Measurements from ENCODE around the gene LCTL.

Gene LCTL

DNA sequence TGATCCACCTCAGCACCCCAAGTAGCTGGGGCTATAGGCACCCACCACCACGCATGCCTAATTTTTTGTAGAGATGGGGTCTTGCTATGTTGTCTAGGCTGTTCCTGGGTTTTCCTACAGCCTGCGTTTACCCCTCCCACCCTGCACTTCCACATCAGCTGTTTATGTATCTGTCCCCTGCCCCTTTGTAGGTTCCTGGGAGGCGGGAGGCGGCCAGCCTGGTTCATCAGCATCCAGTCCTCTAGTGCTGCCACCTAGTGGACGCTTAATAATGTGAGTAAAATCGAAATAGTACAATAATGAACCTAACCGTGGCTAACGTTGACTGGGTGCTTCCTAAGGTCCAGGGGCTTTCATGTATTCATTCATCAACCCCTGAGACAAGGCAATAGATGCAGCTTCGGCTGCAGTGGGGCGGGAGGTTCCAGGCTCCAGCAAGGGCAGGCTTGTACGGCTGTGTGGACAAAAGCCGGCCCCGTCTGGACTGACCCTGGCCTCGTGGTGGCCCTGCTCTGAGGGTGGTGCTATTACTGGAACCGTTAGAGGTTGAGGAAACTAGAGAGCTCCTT is 1.2 kb upstream of the LCTL start:
- DNase-seq (ENCODE audit: low read depth, low spot score): peak; percentile 88

- DNase-seq (ENCODE audit: low read depth, low spot score): no peak
Observed at GRCh38 chr15:66565141-66565641, 607 bp downstream of the LCTL start.

DNA sequence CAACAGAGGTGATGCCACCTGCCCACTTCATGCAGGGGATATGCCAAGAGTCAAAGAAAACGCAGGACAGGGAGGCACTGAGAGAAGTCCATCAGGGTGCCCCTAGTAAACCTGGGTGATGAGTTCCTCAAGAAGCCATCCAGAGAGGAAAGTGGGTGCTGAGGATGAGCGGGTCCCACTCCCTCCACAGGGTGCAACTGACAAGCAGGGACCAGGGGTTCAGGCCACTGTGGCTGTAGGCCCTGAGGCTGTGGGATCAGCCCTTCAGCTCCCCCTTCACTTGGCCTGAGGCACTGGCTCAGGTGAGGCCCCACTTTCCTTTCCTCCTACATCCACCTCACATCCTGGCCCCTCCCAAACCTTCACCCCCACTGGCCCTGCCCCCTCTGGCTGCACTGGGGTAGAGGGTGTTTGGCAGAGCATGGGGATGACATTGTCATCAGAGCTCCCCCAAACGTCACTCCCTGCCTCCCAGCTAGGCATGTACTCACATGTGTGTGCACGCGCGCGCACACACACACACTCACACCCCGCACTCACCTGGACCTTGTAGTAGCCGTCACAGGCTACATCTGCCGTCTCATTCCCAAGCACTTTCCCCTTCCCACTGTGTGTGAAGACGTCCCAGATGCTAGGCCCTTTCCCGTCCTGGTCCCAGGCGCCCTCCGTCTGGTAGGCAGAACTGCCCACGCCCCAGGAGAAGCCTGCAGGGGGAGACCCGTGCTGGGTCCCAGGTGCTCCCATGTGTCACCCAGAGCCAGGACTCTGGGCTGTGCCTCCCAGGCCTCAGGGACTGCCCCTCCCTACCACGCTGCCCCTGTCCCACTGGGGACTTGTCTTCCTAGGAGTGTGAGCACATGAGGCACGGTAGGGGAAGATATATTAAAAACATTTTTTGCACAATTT is 1.4 kb downstream of the LCTL start:
- no peak for DNase-seq (ENCODE audit: low read depth, low spot score)

GRCh38 chr15:66563566-66564110 is 2.2 kb downstream of the LCTL start:
- DNase-seq (ENCODE audit: low read depth, low spot score): no peak

GRCh38 chr15:66563126-66563525 is 2.7 kb downstream of the LCTL start:
- no peak for DNase-seq (ENCODE audit: low read depth, low spot score)

GRCh38 chr15:66560856-66561525 is 4.8 kb downstream of the LCTL start:
- DNase-seq (ENCODE audit: low read depth, low spot score): no peak

DNA sequence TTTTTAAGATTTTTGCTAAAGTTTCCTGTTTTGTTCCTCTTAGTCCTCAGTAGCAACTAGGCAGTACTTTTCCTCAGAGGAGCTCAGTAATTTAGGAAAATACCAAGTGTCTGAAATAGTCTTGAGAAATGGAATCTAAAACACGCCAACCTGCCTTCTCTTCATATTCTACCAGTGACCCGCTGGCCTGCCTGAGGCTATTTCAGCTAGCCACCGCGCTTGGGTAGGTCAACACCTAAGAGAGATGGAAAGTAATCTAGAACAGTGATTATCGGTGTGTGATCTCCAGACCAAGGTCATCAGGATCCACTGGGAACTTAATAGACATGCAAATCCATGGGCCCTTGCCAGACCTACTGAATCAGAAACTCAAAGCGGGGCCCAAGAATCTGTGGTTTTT is 7.5 kb downstream of the LCTL start:
- DNase-seq (ENCODE audit: low read depth, low spot score): no peak

DNA sequence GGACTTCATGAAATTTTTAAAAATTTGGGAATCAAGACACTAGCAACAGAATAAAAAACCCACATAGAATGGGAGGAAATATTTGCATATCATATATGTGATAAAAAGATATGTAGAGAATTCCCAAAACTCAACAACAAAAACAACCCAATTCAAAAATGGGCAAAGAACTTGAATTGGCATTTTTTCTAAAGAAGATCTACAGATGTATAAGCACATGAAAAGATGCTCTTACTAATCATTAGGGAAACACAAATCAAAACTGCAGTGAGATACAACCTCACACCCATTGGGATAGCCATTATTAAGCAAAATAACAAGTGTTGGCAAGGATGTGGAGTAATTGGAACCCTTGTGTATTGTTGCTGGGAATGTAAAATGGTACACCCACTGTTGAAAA is 10.1 kb downstream of the LCTL start:
- DNase-seq (ENCODE audit: low read depth, low spot score): no peak

GRCh38 chr15:66545255-66545654 is 20.5 kb downstream of the LCTL start:
- DNase-seq (ENCODE audit: low read depth, low spot score): no peak

GRCh38 chr15:66542896-66543295 is 22.9 kb downstream of the LCTL start:
- no peak for DNase-seq (ENCODE audit: low read depth, low spot score)

GRCh38 chr15:66535056-66535455 is 30.7 kb downstream of the LCTL start:
- DNase-seq (ENCODE audit: low read depth, low spot score): no peak

GRCh38 chr15:66524838-66525237 is 41.0 kb downstream of the LCTL start:
- DNase-seq (ENCODE audit: low read depth, low spot score): no peak

DNA sequence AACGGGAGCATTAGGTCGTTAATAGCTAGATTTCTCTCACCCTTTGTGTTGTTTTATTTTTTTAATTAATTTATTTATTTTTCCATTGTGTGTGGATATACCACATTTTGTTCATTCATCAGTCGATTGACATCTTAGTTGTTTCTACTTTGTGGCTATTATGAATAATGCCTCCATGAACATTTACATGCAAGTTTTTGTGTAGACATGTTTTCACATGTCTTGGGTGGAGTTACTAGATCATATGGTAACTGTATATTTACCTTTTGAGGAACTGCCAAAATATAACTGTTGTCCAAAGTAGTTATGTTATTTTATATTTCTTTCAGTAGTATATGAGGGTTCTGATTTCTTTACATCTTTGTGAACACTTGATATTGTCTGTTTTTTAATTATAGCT is 41.9 kb downstream of the LCTL start:
- no peak for DNase-seq (ENCODE audit: low read depth, low spot score)

DNA sequence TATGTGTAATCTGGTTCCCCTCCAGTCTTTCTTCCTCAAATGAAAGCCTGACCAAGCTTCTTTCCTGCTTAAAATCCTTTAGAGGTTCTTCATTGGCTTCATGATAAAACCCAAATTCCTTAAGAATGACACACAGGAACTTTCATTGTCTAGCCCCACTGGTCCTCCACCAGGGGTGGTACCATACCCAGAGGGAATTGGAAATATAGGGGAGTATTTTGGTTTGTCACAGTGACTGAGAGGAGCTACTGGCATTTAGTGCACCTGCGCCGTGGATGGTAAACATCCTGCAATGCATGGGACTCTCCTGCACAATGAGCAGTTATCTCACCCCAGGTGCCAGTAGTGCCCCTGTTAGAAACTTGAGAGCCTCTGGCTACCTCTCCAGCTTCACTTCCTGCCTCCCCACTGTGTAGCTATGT is 49.9 kb downstream of the LCTL start:
- peak; percentile 35 for DNase-seq (ENCODE audit: low read depth, low spot score)

- no peak for DNase-seq (ENCODE audit: low read depth, low spot score)
Observed at GRCh38 chr15:66514586-66514985, 51.2 kb downstream of the LCTL start.

DNA sequence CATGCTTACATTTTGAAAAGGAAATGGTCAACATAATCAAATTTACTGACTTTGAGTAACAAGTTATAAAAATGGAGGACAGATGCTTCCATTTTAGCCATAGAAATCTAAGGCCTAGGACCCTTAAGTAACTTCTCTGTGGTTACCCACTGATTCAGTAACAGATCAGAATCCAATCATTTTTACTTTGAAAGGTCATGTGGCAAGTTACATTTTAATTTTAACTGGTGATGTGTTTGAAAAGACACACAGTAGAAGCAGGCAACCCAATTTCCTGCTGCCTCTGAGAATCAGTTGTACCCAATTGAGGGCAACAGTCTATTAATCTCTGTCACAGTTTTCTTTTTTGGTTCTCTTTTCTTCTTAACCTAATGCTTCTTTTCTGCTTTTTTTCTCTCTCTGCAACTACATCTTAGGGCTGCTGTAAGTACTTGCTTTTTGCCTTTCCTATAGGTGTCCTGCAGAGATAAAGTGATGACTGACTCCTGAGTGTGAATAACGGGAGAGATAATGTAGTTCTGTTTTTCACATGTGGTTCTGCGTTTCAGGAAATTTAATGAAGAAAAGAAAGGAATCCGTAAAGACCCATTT is 57.4 kb downstream of the LCTL start:
- no peak for DNase-seq (ENCODE audit: low read depth, low spot score)

DNA sequence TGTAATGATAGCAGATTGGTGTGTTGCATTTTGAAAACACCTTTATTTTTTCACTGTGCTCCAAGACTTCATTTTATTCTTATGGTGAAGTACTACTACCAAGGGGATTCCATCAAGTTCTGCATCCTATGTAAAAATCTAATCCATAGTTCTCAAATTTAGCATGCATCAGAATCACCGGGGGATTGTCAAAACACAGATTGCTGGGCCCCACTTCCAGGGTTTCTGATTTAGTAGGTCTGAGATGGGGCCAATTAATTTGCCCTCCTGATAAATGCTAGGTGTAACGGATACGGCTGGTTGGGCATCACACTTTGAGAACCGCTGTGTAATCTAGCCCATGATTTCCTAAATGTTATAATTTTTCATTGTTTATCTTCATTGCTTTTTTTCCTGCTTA is 60.0 kb downstream of the LCTL start:
- no peak for DNase-seq (ENCODE audit: low read depth, low spot score)

DNA sequence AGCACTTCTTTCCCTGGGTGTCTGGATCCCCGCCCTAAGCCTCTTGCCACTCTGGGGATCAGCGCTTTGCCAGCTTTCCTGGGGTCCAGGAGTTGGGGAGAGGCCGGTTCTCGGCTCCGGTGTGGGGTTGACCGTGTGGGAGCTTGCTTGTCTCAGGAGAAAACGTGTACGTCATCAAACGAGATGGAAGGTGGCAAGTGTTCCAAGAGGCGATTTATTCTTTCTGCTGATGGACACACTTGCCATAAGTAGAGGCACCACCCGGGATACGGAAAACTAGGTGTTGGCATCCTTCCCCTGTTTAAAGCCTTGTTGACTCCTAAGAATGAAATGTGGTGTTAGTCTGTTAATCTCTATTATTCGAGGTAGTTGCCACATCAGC is 60.4 kb downstream of the LCTL start:
- no peak for DNase-seq (ENCODE audit: low read depth, low spot score)

DNA sequence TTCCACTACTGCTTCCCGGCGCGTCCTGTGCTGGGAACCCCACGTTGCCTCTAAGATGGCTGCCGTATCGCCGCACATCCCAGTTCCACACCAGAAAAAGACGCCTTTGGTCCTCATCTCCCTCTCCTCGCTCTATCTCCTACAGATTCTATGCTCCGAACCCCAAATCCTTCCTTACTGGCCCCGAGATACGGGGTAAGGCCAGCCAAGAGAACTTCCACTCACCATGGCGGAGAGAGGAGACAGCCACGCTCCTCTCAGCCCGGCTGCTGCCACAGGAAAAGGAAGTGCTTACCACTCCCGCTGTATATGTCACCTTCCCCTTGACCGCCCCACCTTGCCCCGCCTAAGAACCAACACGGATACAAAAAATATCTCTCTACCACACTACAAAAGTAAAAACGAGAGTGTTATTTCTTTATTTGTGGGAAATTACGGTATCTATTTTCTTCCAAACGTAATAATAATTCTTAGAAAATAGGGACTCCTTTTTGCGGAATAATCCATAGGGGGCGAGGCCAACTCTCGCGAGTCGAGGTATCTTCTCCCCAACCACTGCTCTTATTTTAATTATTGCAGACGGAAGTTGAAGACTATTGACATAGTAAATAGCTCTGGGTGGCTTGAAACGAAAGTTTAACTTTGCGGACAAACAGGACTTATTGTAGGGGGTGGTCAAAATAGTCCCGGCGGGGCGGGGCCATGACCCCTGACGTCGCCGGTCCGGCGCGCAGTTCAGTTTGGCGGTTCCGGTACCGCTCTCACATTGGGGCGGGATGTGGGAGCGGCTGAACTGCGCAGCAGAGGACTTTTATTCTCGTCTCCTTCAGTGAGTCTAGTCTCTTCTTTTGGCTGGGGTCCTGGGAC is 61.0 kb downstream of the LCTL start, which contains the start of the genes RPL4 and ZWILCH:
Gene RPL4 (minus strand): TSS at position 293 of the 867 bp plus-strand sequence. CDS start 65 bp downstream, at position 228.
Gene ZWILCH (plus strand): TSS at position 764 of the 867 bp plus-strand sequence. CDS start 13 bp downstream, at position 777.
- DNase-seq (ENCODE audit: low read depth, low spot score): peak; percentile 88

- no peak for DNase-seq (ENCODE audit: low read depth, low spot score)
Observed at GRCh38 chr15:66503780-66504562, 61.8 kb downstream of the LCTL start.
